ENCODE results near the gene ISG20. TPM values are rescaled to one million over a fixed set of nuclear protein-coding genes. Genes with fewer than 3 reads are reported as not detected.

Gene ISG20
- total and polyA plus RNA-seq, 2 donors (not counting 3 experiments of a cell fraction or from before 2014, with no cell fraction given): 6.4 to 7.5 TPM

MicroRNAs encoded within 50 kb of the gene (microRNA counts, 767-probe panel; counts per million panel counts)
- microRNA hsa-miR-1179 (723 counts per million, percentile 96 among the panel's probes with 10 or more counts), microRNA hsa-miR-7-5p (723 counts per million, percentile 96 among the panel's probes with 10 or more counts)

Small RNA genes within 50 kb of the gene (microRNA-seq; reads per million reads assigned to microRNA genes)
- gene MIR1179 (ENCODE audit: borderline number of aligned reads, borderline replicate concordance): 1.9 reads per million
- not detected for gene MIR3529 (ENCODE audit: borderline number of aligned reads, borderline replicate concordance)
- gene MIR7-2 (ENCODE audit: borderline number of aligned reads, borderline replicate concordance): not detected

Small RNA genes within 50 kb of the gene (small RNA-seq; reads per million reads assigned to genes)
- gene MIR1179 (ENCODE audit: insufficient read depth, insufficient read length, low read depth, low replicate concordance) (not detected), gene MIR7-2 (ENCODE audit: insufficient read depth, insufficient read length, low read depth, low replicate concordance) (not detected)

Other genes with a start within 250 kb of the ISG20 start
- 27.9 and 30.9 TPM in 2 replicates for gene MRPL46, start 171.6 kb upstream of the ISG20 start, total RNA-seq
- 21.6 and 24.5 TPM in 2 replicates for gene MRPL46, start 171.6 kb upstream of the ISG20 start, polyA plus RNA-seq
- 66.3 and 71.7 TPM in 2 replicates for gene MRPS11, start 171.3 kb upstream of the ISG20 start, total RNA-seq
- 97.9 and 111 TPM in 2 replicates for gene MRPS11, start 171.3 kb upstream of the ISG20 start, polyA plus RNA-seq
- 5.1 and 5.2 TPM in 2 replicates for gene DET1, start 92.3 kb upstream of the ISG20 start, total RNA-seq
- 5.5 and 5.6 TPM in 2 replicates for gene DET1, start 92.3 kb upstream of the ISG20 start, polyA plus RNA-seq
- gene AEN, start 17.7 kb upstream of the ISG20 start, total RNA-seq: 35.6 and 38.3 TPM in 2 replicates
- gene AEN, start 17.7 kb upstream of the ISG20 start, polyA plus RNA-seq: 31.6 and 34.2 TPM in 2 replicates
- gene ACAN, start 164.4 kb downstream of the ISG20 start, total RNA-seq: not detected in 2 replicates
- gene ACAN, start 164.4 kb downstream of the ISG20 start, polyA plus RNA-seq: not detected in 2 replicates

Data from endothelial cell of umbilical vein (primary cell).